Smooth muscle cell (in vitro differentiated cells): Measurements from ENCODE around the gene SORCS2. TPM values are rescaled to one million over a fixed set of nuclear protein-coding genes. Genes with fewer than 3 reads are reported as not detected.

Experiments
- DNase-seq: peaks from one replicate; lab custom pipeline; 2025; ENCODE audit not compliant: unreplicated experiment; lab: John Stamatoyannopoulos, UW
- H2AFZ ChIP-seq: fragments of 200-600 bp; sonication (generic); 2 replicates; pipeline ENCODE4 v1.6.0; 2016; ENCODE audit warnings: antibody characterized with exemption, low read depth, mild to moderate bottlenecking
- H3F3A ChIP-seq: fragments of 200-600 bp; sonication (generic); 2 replicates; pipeline ENCODE4 v1.6.0; 2017; ENCODE audit warnings: antibody characterized with exemption, low read depth
- H3K27ac ChIP-seq: fragments of 200-600 bp; sonication (generic); 2 replicates; pipeline ENCODE4 v1.5.1; 2016; ENCODE audit warnings: low read depth, mild to moderate bottlenecking
- H3K27me3 ChIP-seq: fragments of 200-600 bp; sonication (generic); 2 replicates; pipeline ENCODE4 v1.6.1; 2016; ENCODE audit warnings: low read depth, mild to moderate bottlenecking
- H3K36me3 ChIP-seq: fragments of 200-600 bp; sonication (generic); 2 replicates; pipeline ENCODE4 v1.5.1; 2016; ENCODE audit warnings: low read depth
- H3K4me1 ChIP-seq: fragments of 200-600 bp; sonication (generic); 2 replicates; pipeline ENCODE4 v1.5.1; 2016; ENCODE audit warnings: low read depth
- H3K4me2 ChIP-seq: fragments of 200-600 bp; sonication (generic); 2 replicates; pipeline ENCODE4 v1.6.0; 2016; ENCODE audit warnings: mild to moderate bottlenecking
- H3K4me3 ChIP-seq: fragments of 200-600 bp; sonication (generic); 2 replicates; pipeline ENCODE4 v1.5.1; 2016; ENCODE audit warnings: mild to moderate bottlenecking
- H3K79me2 ChIP-seq: fragments of 200-600 bp; sonication (generic); 2 replicates; pipeline ENCODE4 v1.6.0; 2016; ENCODE audit warnings: low read depth, mild to moderate bottlenecking
- H3K9ac ChIP-seq: fragments of 200-600 bp; sonication (generic); 2 replicates; pipeline ENCODE4 v1.6.0; 2016; ENCODE audit warnings: low read depth
- H3K9me3 ChIP-seq: fragments of 200-600 bp; sonication (generic); replicated peaks from 2 replicates; pipeline ENCODE4 v1.5.1; 2016; ENCODE audit warnings: low read depth
- H4K20me1 ChIP-seq: fragments of 200-600 bp; sonication (generic); 2 replicates; pipeline ENCODE4 v1.6.0; 2016; ENCODE audit warnings: low read depth
- CTCF ChIP-seq: fragments of 200-600 bp; sonication (generic); IDR thresholded peaks from 2 replicates; pipeline ENCODE4 v1.5.1; 2017; ENCODE audit warnings: borderline replicate concordance, mild to moderate bottlenecking, antibody characterized with exemption; ENCODE audit not compliant: insufficient read depth, poor library complexity, severe bottlenecking
- WGBS: methylation state at CpG from one replicate; pipeline ENCODE4 v1.1.7; 2016; ENCODE audit warnings: low lambda C conversion rate; 5-methylcytosine and 5-hydroxymethylcytosine counted together
- polyA plus RNA-seq: library from polyadenylated mRNA; unstranded; fragments of >200 nt; fragmentation: Nextera tagmentation; extraction: Ambion mirVana; gene quantifications from 2 replicates; pipeline ENCODE4 v1.2.1, GENCODE V29; 2016
- total RNA-seq: library from RNA; depleted of rRNA; stranded (reverse); fragments of >200 nt; gene quantifications from 2 replicates; pipeline ENCODE4 v1.2.3, GENCODE V29; 2014

The SORCS2 gene
- total and polyA plus RNA-seq, 2 experiments from 2014 or later, result 5.2 to 9.3 TPM

- Histone ChIP-seq H3K4me2 (no peak overlapping the region), H3K9me3 (no peaks in the 10 kb centered on the region), H3K4me3 (no peak overlapping the region), H3K27ac (no peak overlapping the region), H3F3A (no peaks in the 10 kb centered on the region), H3K4me1 (peaks cover 35% of the 10 kb centered on the region), H4K20me1 (no peaks in the 10 kb centered on the region), H3K9ac (no peak overlapping the region), H2AFZ (no peak overlapping the region), H3K36me3 (no peaks in the 10 kb centered on the region), H3K27me3 (no peaks in the 10 kb centered on the region), H3K79me2 (no peaks in the 10 kb centered on the region)
- 93% methylated on average over 14 of the region's 14 CpGs for WGBS
- no peak for DNase-seq
- TF ChIP-seq CTCF, result no peak
These were observed 204.0 kb downstream of the SORCS2 start for GRCh38 chr4:7396186-7396910.

- Histone ChIP-seq H3K4me2 (peak overlapping the region; percentile 44), H3K27ac (peak overlapping the region; percentile 62), H2AFZ (no peak overlapping the region), H4K20me1 (no peaks in the 10 kb centered on the region), H3K9me3 (no peaks in the 10 kb centered on the region), H3K9ac (peak overlapping the region; percentile 45), H3K4me3 (no peak overlapping the region), H3K27me3 (no peaks in the 10 kb centered on the region), H3F3A (no peaks in the 10 kb centered on the region), H3K4me1 (peaks cover 35% of the 10 kb centered on the region), H3K79me2 (no peaks in the 10 kb centered on the region), H3K36me3 (no peaks in the 10 kb centered on the region)
- TF ChIP-seq CTCF, result no peak
- 80% methylated on average over 23 of the region's 24 CpGs for WGBS
- DNase-seq, result no peak
These were observed 205.1 kb downstream of the SORCS2 start for GRCh38 chr4:7397206-7398103.

GRCh38 chr4:7398104-7398423, 205.7 kb downstream of the SORCS2 start:
- no peaks in the 10 kb centered on the region for H3K36me3 ChIP-seq
- no peak for DNase-seq

More at GRCh38 chr4:7398104-7398423, 205.7 kb downstream of the SORCS2 start:
- 40% methylated on average over 6 of the region's 6 CpGs for WGBS
- no peaks in the 10 kb centered on the region for H3K79me2 ChIP-seq
- no peaks in the 10 kb centered on the region for H3K9me3 ChIP-seq
- H3K9ac ChIP-seq, result no peak overlapping the region
- H2AFZ ChIP-seq, result no peak overlapping the region
- no peak overlapping the region for H3K27ac ChIP-seq
- H3K27me3 ChIP-seq, result no peaks in the 10 kb centered on the region
- peak overlapping the region; percentile 44 for H3K4me2 ChIP-seq
- H4K20me1 ChIP-seq, result no peaks in the 10 kb centered on the region
- H3F3A ChIP-seq, result no peaks in the 10 kb centered on the region
- TF ChIP-seq CTCF, result no peak
- H3K4me3 ChIP-seq, result no peak overlapping the region
- H3K4me1 ChIP-seq, result peaks cover 35% of the 10 kb centered on the region
